ENCODE measurements around the gene BUD13. TPM values are rescaled to one million over a fixed set of nuclear protein-coding genes. Genes with fewer than 3 reads are reported as not detected.

Gene BUD13
- total and polyA plus RNA-seq, 2 of the 13 experiments (the other 11 are each of a cell fraction or from before 2014, with no cell fraction given), result 13.3 to 25.9 TPM

DNA sequence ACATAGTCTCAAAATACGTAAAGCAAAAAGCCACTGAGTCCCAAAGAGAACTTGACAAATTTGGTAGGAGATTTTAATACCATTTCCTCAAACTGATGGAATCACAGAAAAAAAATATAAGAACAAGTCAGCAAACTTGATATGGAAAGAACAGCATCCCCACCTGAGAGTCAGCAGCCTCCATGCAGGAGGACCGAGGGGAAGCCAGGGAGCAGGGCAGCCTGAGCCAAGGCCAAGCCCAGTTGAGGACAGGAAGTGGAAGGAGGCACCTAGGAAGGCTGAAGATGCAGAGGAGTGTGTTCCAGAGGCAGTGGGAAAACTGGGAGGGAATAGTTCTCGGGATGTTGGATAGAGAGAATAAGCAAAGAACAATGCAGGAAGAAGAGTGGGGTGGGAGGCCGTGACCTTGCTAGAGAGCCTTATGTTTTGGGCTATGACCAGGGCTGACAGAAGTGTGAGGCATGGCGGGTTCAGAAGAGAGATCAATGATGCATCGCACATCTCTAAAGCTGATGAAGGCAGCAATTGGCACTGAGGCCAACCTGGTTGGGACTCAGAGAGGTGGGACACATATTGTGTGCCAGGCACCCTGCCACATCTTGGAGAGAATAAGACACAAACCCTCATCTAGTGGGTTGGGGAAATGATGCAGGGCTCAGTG lies 34.9 kb upstream of the BUD13 start (continued):
- TF ChIP-seq, protein P1, sequence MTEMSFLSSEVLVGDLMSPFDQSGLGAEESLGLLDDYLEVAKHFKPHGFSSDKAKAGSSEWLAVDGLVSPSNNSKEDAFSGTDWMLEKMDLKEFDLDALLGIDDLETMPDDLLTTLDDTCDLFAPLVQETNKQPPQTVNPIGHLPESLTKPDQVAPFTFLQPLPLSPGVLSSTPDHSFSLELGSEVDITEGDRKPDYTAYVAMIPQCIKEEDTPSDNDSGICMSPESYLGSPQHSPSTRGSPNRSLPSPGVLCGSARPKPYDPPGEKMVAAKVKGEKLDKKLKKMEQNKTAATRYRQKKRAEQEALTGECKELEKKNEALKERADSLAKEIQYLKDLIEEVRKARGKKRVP (CRISPR knock-in tag; IDR thresholded peaks at IDR 0.05), result no peak
- TF ChIP-seq, protein P2, sequence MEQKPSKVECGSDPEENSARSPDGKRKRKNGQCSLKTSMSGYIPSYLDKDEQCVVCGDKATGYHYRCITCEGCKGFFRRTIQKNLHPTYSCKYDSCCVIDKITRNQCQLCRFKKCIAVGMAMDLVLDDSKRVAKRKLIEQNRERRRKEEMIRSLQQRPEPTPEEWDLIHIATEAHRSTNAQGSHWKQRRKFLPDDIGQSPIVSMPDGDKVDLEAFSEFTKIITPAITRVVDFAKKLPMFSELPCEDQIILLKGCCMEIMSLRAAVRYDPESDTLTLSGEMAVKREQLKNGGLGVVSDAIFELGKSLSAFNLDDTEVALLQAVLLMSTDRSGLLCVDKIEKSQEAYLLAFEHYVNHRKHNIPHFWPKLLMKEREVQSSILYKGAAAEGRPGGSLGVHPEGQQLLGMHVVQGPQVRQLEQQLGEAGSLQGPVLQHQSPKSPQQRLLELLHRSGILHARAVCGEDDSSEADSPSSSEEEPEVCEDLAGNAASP (CRISPR knock-in tag; IDR thresholded peaks at IDR 0.05; ENCODE audit: borderline replicate concordance), result no peak
- no peak for TF ChIP-seq ZFP41 (CRISPR knock-in tag; IDR thresholded peaks at IDR 0.05; ENCODE audit: borderline replicate concordance)
- TF ChIP-seq ZNF572 (CRISPR knock-in tag; IDR thresholded peaks at IDR 0.05), result no peak
- no peak for TF ChIP-seq ZNF660 (CRISPR knock-in tag; IDR thresholded peaks at IDR 0.05; ENCODE audit: borderline replicate concordance, low read depth)
- TF ChIP-seq ZNF678 (CRISPR knock-in tag; IDR thresholded peaks at IDR 0.05), result no peak
- TF ChIP-seq ZNF441 (CRISPR knock-in tag; IDR thresholded peaks at IDR 0.05; ENCODE audit: borderline replicate concordance), result no peak
- peak; percentile 3; the same call in 1 of the 2 replicates for TF ChIP-seq ZNF772 (CRISPR knock-in tag; IDR thresholded peaks at IDR 0.05)
- TF ChIP-seq ZNF761 (CRISPR knock-in tag; conservative IDR thresholded peaks at IDR 0.05), result 0 out of 2 replicates have a peak, but pooled peaks have one; percentile 20
- no peak for TF ChIP-seq PAXIP1 (CRISPR knock-in tag; conservative IDR thresholded peaks at IDR 0.05)
- TF ChIP-seq NFKBIZ (CRISPR knock-in tag; IDR thresholded peaks at IDR 0.05), result no peak
- TF ChIP-seq ISL2 (CRISPR knock-in tag; IDR thresholded peaks at IDR 0.05), result no peak
- TF ChIP-seq FOXK2 (IDR thresholded peaks at IDR 0.05), result no peak
- TF ChIP-seq ZNF549 (CRISPR knock-in tag; IDR thresholded peaks at IDR 0.05), result no peak
- no peak for TF ChIP-seq ERF (CRISPR knock-in tag; IDR thresholded peaks at IDR 0.05)
- no peak for TF ChIP-seq SMARCC2 (IDR thresholded peaks at IDR 0.05)
- no peak for TF ChIP-seq ZBTB37 (CRISPR knock-in tag; IDR thresholded peaks at IDR 0.05)
- TF ChIP-seq PITX1 (CRISPR knock-in tag; IDR thresholded peaks at IDR 0.05), result no peak
- peak; percentile 75; the same call in 1 of the 2 replicates for TF ChIP-seq FOXO4 (CRISPR knock-in tag; conservative IDR thresholded peaks at IDR 0.05)
- TF ChIP-seq CBFB (CRISPR knock-in tag; IDR thresholded peaks at IDR 0.05), result no peak
- no peak for TF ChIP-seq KDM5A (IDR thresholded peaks at IDR 0.05; ENCODE audit: borderline replicate concordance, low read length)
- no peak for TF ChIP-seq SRY (CRISPR knock-in tag; IDR thresholded peaks at IDR 0.05)

Data from HepG2 (cell line).